Measurements from ENCODE around the gene ZNRF1. TPM values are rescaled to one million over a fixed set of nuclear protein-coding genes. Genes with fewer than 3 reads are reported as not detected.

ZNRF1 gene
- total RNA-seq: 10 to 100 TPM; 90.4 to 93.0 TPM
- 51.8 TPM for polyA plus RNA-seq (ENCODE audit: insufficient read depth, low read depth, low replicate concordance)
- long read RNA-seq, donor 1, full-length matches to known transcripts: 32 of 49 reads
- long read RNA-seq, donor 1, partial matches to known transcripts: 17 of 49 reads
- long read RNA-seq, donor 1, other reads (novel, unspliced or antisense): 0 of 49 reads
- long read RNA-seq, donor 2, full-length matches to known transcripts: 30 of 30 reads
- long read RNA-seq, donor 2, partial matches to known transcripts: 0 of 30 reads
- long read RNA-seq, donor 2, other reads (novel, unspliced or antisense): 0 of 30 reads

- H3K36me3 ChIP-seq (ENCODE audit: low read depth, missing control alignments): no peaks in the 10 kb centered on the region
- peak; percentile 83 for DNase-seq
Measured at GRCh38 chr16:74998481-74999218, at the start of gene ZNRF1. Gene ZNRF1, plus strand, starts transcription at chr16:74999024. Its CDS starts 648 bp downstream, at chr16:74999672.

GRCh38 chr16:74949309-74949708 lies 49.5 kb upstream of the ZNRF1 start:
- H3K4me3 ChIP-seq: no peak overlapping the region
- no peaks in the 10 kb centered on the region for H3K27me3 ChIP-seq
- no peak overlapping the region for H3K27ac ChIP-seq
- H3K36me3 ChIP-seq (ENCODE audit: low read depth, missing control alignments): no peaks in the 10 kb centered on the region
- intact Hi-C loops (cut with DNase I; ENCODE audit: low total_unique reads): no loop called here
- no peaks in the 10 kb centered on the region for H3K9me3 ChIP-seq
- DNase-seq: no peak
- WGBS, 2 donors: 93 to 94% methylated on average over 3 of the region's 3 CpGs
- TF ChIP-seq CTCF (IDR thresholded peaks at IDR 0.05) (no peak), POLR2A (IDR thresholded peaks at IDR 0.05) (no peak)
- H3K4me1 ChIP-seq: no peaks in the 10 kb centered on the region

More at GRCh38 chr16:74998481-74999218, at the start of gene ZNRF1:
- Histone ChIP-seq H3K4me1 (peaks cover 25% of the 10 kb centered on the region), H3K9me3 (no peaks in the 10 kb centered on the region), H3K4me3 (peak within 1 kb of the TSS; percentile 86 to 89), H3K27me3 (no peaks in the 10 kb centered on the region), H3K27ac (peak within 1 kb of the TSS; percentile 83 to 88)
- intact Hi-C loops (cut with DNase I; ENCODE audit: low total_unique reads): loop anchor here (2.0 kb wide), 1 partner anchor 112 kb away; no protein-coding TSS in a partner anchor
- peak; percentile 79 to 85 (median 83) for TF ChIP-seq CTCF (IDR thresholded peaks at IDR 0.05)
- TF ChIP-seq POLR2A (IDR thresholded peaks at IDR 0.05): no peak
- WGBS, 2 donors: 0% methylated on average over 16 to 59 of the region's 73 CpGs

DNA sequence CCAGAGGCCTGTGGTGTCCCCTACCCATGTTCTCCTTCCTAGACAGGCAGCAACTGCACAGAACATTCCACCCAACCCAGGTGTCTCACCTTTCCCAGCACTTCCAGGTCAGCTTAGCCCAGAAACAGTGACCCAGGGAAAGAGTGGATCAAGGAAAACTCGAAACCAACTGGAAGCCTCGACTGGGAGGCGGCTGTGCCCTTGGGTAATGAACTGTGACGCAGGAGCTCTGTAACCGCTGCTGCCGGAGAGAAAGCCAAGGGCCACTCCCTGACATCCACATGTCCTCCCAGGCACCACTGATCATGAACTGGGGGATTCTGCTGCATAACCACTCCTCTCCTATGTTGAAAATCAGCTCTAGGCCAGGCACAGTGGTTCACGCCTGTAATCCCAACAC lies 48.3 kb upstream of the ZNRF1 start:
- intact Hi-C loops (cut with DNase I; ENCODE audit: low total_unique reads): no loop called here
- H3K9me3 ChIP-seq: no peaks in the 10 kb centered on the region
- DNase-seq: no peak
- H3K36me3 ChIP-seq (ENCODE audit: low read depth, missing control alignments): no peaks in the 10 kb centered on the region
- H3K27ac ChIP-seq: no peak overlapping the region
- no peaks in the 10 kb centered on the region for H3K4me1 ChIP-seq
- H3K4me3 ChIP-seq: no peak overlapping the region
- H3K27me3 ChIP-seq: no peaks in the 10 kb centered on the region
- WGBS, 2 donors: 93 to 99% methylated on average over 7 of the region's 7 CpGs
- TF ChIP-seq CTCF (IDR thresholded peaks at IDR 0.05) (no peak), POLR2A (IDR thresholded peaks at IDR 0.05) (no peak)

DNA sequence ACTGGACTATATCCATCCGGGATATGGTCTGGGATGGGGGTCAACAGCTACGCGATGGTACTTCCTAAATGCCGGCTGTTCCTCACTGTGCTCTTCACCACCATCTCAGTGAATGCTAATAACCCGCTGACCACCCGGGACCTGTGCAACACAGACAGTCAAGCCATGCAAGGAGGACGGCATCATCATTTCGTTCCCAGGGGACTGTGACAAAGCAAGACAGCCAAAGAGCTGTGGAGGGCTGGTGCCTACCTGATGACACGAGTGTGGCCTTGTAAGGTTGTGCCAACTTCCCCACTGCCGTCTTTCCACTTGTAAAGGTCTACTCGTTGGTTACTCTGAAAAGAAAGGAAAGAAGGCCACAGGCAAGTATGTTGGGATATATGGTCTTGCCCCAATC lies 47.6 kb upstream of the ZNRF1 start:
- intact Hi-C loops (cut with DNase I; ENCODE audit: low total_unique reads): no loop called here
- no peaks in the 10 kb centered on the region for H3K36me3 ChIP-seq (ENCODE audit: low read depth, missing control alignments)
- 94% methylated on average over 11 of the region's 11 CpGs for WGBS, 2 donors
- H3K27ac ChIP-seq: no peak overlapping the region
- no peak for TF ChIP-seq POLR2A (IDR thresholded peaks at IDR 0.05)
- TF ChIP-seq CTCF (IDR thresholded peaks at IDR 0.05): no peak
- H3K27me3 ChIP-seq: no peaks in the 10 kb centered on the region
- no peaks in the 10 kb centered on the region for H3K4me1 ChIP-seq
- no peak for DNase-seq
- no peak overlapping the region for H3K4me3 ChIP-seq
- no peaks in the 10 kb centered on the region for H3K9me3 ChIP-seq

All from testis (tissue), 5 donors.